Measurements from ENCODE around the gene EVI5. TPM values are rescaled to one million over a fixed set of nuclear protein-coding genes. Genes with fewer than 3 reads are reported as not detected.

EVI5 gene
- total and polyA plus RNA-seq, 10 of the 15 experiments (the other 5 are each of a cell fraction or from before 2014, with no cell fraction given): 0.27 to 6.8 (median 1.7) TPM

DNA sequence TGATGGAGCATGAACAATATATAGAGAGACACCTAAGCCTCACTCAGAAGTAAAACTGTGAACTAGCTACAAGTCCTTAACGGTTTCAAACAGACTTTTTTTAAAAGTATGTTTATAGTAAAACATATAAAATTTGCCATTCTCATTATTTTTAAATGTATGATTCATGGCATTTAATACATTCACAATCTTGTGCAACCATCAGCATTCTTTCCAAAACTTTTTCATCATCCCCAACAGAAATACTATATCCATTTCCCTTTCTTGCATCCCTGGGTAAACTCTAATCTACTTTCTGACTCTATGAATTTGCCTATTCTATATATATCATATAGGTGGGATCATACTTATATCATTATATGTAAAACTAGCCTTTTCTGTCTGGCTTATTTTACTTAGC is 25.5 kb downstream of the EVI5 start:
- H3K4me2 ChIP-seq (ENCODE audit: control insufficient read depth, insufficient read depth): no peak overlapping the region
- FAIRE-seq (no peak), ATAC-seq (no peak), DNase-seq (ENCODE audit: low read depth, low spot score) (no peak)
- POLR2A ChIA-PET: no interaction called here
- no peaks in the 10 kb centered on the region for H3K27me3 ChIP-seq (replicated peaks in 1 of 2; ENCODE audit: control insufficient read depth in 2 of 2, insufficient read depth in 2 of 2, low read length in 1 of 2)
- intact Hi-C loops (cut with micrococcal nuclease; ENCODE audit: unreplicated experiment): no loop called here
- SMC1A ChIA-PET (ENCODE audit: uncharacterized antibody, unreplicated experiment): no interaction called here
- H3K27ac ChIP-seq (ENCODE audit: control insufficient read depth, insufficient read depth): no peak overlapping the region
- H3K79me2 ChIP-seq (ENCODE audit: control insufficient read depth, insufficient read depth, low read length): no peaks in the 10 kb centered on the region
- H3K36me3 ChIP-seq (ENCODE audit: control insufficient read depth in 2 of 2, insufficient read depth in 2 of 2, low read length in 1 of 2): no peaks in the 10 kb centered on the region
- no peaks in the 10 kb centered on the region for H3K4me1 ChIP-seq (ENCODE audit: control insufficient read depth, insufficient read depth, low read length)
- CTCF ChIA-PET: interaction anchor here (0.7 to 1.7 kb wide), 3 partner anchors 10 to 59 kb away, joined by 3 to 7 read pairs (median 4); no protein-coding TSS in a partner anchor
- no peak overlapping the region for H3K4me3 ChIP-seq
- BruUV-seq (replicated peaks): no TSS peak
- no peaks in the 10 kb centered on the region for H4K20me1 ChIP-seq (ENCODE audit: control insufficient read depth, insufficient read depth)
- in situ Hi-C loops (cut with MboI): no loop called here
- no peak overlapping the region for H2AFZ ChIP-seq (ENCODE audit: control insufficient read depth, low read depth, low read length)
- no peak for TF ChIP-seq CHD2 (IDR thresholded peaks at IDR 0.05; ENCODE audit: borderline replicate concordance, low read depth, low read length)
- TF ChIP-seq ZZZ3 (IDR thresholded peaks at IDR 0.05; ENCODE audit: control insufficient read depth, insufficient read length, low read depth): no peak
- TF ChIP-seq E2F4 (IDR thresholded peaks at IDR 0.05; ENCODE audit: low read depth, low read length): no peak
- no peak for TF ChIP-seq NR2C1 (IDR thresholded peaks at IDR 0.05)
- TF ChIP-seq FOS (IDR thresholded peaks at IDR 0.05; ENCODE audit: borderline replicate concordance, extremely low read depth, insufficient read length): no peak
- TF ChIP-seq, protein P1, sequence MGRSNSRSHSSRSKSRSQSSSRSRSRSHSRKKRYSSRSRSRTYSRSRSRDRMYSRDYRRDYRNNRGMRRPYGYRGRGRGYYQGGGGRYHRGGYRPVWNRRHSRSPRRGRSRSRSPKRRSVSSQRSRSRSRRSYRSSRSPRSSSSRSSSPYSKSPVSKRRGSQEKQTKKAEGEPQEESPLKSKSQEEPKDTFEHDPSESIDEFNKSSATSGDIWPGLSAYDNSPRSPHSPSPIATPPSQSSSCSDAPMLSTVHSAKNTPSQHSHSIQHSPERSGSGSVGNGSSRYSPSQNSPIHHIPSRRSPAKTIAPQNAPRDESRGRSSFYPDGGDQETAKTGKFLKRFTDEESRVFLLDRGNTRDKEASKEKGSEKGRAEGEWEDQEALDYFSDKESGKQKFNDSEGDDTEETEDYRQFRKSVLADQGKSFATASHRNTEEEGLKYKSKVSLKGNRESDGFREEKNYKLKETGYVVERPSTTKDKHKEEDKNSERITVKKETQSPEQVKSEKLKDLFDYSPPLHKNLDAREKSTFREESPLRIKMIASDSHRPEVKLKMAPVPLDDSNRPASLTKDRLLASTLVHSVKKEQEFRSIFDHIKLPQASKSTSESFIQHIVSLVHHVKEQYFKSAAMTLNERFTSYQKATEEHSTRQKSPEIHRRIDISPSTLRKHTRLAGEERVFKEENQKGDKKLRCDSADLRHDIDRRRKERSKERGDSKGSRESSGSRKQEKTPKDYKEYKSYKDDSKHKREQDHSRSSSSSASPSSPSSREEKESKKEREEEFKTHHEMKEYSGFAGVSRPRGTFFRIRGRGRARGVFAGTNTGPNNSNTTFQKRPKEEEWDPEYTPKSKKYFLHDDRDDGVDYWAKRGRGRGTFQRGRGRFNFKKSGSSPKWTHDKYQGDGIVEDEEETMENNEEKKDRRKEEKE (IDR thresholded peaks at IDR 0.05): no peak
- no peak for TF ChIP-seq PAX5 (IDR thresholded peaks at IDR 0.05; ENCODE audit: borderline replicate concordance, low read depth, low read length)
- RAD21 ChIA-PET (ENCODE audit: unreplicated experiment): no interaction called here
- 48% methylated on average over 1 of the region's 1 CpG for WGBS (ENCODE audit: insufficient coverage, insufficient replicate concordance, low lambda C conversion rate, missing lambda C conversion rate)
- H3K9ac ChIP-seq (ENCODE audit: control insufficient read depth, insufficient read depth, low read length): no peak overlapping the region
- no peaks in the 10 kb centered on the region; the same call in 2 of the 3 replicates for H3K9me3 ChIP-seq (replicated peaks; ENCODE audit: control insufficient read depth, insufficient read depth, low read length)
